ENCODE data around the gene FERMT2.

FERMT2 gene, protein sequence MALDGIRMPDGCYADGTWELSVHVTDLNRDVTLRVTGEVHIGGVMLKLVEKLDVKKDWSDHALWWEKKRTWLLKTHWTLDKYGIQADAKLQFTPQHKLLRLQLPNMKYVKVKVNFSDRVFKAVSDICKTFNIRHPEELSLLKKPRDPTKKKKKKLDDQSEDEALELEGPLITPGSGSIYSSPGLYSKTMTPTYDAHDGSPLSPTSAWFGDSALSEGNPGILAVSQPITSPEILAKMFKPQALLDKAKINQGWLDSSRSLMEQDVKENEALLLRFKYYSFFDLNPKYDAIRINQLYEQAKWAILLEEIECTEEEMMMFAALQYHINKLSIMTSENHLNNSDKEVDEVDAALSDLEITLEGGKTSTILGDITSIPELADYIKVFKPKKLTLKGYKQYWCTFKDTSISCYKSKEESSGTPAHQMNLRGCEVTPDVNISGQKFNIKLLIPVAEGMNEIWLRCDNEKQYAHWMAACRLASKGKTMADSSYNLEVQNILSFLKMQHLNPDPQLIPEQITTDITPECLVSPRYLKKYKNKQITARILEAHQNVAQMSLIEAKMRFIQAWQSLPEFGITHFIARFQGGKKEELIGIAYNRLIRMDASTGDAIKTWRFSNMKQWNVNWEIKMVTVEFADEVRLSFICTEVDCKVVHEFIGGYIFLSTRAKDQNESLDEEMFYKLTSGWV

DNA sequence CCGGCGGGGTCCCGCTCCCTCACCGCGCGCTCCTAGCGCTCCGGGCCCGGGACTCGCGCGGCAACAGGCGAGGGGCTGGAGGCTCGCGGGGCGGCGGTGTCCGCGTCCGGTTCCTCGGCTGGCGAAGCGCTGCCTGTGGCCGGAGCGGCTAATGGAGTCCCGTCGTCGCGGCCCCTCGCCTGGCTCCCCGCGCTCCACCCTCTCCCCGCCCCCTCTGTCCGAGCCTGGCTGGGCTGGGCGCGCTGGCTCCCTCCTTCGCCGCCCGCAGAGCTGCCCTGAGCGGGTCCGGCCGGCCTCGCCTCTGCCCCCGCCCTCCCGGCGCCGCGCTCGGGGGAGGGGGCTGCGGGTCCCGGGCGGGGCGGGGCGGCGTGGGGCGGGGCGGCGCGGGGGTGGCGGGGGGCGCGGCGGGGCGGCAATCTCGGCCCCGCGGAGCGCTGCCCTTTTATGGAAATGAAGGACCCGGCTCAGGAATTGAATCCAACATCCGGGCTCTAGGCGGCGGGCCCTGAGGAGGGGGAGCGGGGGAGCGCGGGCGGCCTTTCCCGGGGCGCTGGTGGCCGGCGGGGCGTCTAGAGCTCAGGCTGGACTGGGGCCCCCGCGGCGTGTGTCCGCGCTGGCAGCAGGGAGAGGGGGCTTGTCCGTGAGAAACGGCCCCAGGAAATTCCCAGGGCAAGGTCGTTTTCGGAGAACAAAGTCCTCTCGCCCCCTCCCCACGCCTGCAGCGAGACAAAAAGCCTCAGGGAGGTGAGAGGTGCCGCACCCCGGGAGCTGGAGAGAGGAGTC lies at the start of gene FERMT2:
FERMT2 (minus strand) TSS at position 153 of the 783 bp plus-strand sequence. CDS start 482 bp downstream, outside the sequence.
- DNase-seq (ENCODE audit: low read depth in 2 of 2) = peak; percentile 88 to 95
- TF ChIP-seq, protein P1, sequence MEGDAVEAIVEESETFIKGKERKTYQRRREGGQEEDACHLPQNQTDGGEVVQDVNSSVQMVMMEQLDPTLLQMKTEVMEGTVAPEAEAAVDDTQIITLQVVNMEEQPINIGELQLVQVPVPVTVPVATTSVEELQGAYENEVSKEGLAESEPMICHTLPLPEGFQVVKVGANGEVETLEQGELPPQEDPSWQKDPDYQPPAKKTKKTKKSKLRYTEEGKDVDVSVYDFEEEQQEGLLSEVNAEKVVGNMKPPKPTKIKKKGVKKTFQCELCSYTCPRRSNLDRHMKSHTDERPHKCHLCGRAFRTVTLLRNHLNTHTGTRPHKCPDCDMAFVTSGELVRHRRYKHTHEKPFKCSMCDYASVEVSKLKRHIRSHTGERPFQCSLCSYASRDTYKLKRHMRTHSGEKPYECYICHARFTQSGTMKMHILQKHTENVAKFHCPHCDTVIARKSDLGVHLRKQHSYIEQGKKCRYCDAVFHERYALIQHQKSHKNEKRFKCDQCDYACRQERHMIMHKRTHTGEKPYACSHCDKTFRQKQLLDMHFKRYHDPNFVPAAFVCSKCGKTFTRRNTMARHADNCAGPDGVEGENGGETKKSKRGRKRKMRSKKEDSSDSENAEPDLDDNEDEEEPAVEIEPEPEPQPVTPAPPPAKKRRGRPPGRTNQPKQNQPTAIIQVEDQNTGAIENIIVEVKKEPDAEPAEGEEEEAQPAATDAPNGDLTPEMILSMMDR (IDR thresholded peaks at IDR 0.05; ENCODE audit: low read depth, low read length) = no peak

DNA sequence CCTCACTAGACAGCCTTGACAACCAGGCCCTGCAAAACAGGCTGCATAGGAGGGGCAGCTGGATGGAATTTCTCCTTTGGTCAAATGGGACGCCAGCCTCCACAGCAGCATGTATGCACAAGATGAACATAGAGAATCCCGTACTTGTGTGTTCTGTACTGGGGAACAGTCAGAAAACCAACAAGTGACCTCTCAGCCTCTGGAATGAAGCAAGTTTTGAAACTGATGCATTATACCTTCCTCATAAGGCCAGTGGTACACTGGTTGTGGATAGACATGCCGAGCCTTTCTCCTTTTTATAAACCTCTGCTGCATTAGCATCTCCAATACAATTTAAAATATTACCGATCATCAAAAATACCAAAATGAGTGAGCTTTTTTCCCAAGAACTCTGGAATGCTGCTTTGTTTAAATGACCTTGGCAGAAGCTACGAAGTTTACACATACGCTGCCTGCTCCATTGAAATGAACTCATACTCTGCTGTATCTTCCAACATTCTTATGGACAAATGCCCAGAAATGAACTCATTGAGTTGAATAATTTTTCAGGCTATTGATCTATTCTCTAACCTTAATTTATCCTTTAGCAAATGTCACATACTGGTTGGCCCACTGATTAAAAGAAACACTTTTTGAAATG lies 47.6 kb upstream of the FERMT2 start:
- TF ChIP-seq, protein P1 (IDR thresholded peaks at IDR 0.05; ENCODE audit: low read depth, low read length) = no peak
- H3K4me3 ChIP-seq (replicated peaks in 1 of 2; ENCODE audit: low read depth in 2 of 2, low read length in 2 of 2) = no peak overlapping the region
- peak; percentile 91 to 92 for DNase-seq (ENCODE audit: low read depth in 2 of 2)

More for the DNA sequence above, at the start of gene FERMT2:
- H3K4me3 ChIP-seq (replicated peaks in 1 of 2; ENCODE audit: low read depth in 2 of 2, low read length in 2 of 2) = peak within 1 kb of the TSS; percentile 79 to 99

DNA sequence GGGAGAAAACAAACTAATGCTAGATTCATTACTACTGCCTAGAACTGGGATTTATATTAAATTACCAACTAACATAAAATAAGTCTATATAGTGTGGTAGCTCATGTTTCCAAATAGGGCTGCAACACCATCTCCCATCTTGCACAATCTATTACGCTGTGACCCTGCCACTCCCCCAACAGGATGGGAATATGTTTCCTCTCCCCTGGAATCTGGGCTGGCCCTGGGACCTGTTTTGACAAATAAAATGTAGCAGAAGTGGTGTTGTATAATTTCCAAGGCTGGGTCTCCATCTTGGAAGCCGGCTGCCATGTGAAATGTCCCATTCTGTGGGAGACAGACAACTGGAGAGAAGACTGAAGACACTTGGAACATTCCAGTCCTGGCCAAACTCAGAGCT lies 45.6 kb upstream of the FERMT2 start:
- no peak overlapping the region for H3K4me3 ChIP-seq (replicated peaks in 1 of 2; ENCODE audit: low read depth in 2 of 2, low read length in 2 of 2)
- TF ChIP-seq, protein P1 (IDR thresholded peaks at IDR 0.05; ENCODE audit: low read depth, low read length) = no peak
- no peak for DNase-seq (ENCODE audit: low read depth in 2 of 2)

DNA sequence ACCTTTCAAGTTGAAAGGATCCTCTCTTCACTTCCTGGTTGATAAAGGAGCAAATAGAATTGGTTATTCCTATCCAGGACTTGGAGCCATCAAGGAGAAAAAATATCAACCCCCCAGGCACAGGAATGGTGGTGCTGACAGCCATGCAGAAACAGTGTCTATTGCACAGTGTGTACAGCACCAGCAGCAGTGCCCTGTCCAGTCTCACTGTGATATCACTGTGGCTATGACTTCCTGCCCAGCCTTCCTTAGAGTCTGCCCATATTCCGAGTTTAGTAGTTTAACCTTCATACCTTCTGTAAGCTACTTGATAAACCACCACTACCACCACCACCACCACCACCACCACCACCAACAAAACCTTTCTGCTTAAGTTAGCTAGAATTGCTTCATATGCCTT lies 45.1 kb upstream of the FERMT2 start:
- H3K4me3 ChIP-seq (replicated peaks in 1 of 2; ENCODE audit: low read depth in 2 of 2, low read length in 2 of 2) = no peak overlapping the region
- no peak for DNase-seq (ENCODE audit: low read depth in 2 of 2)
- TF ChIP-seq, protein P1 (IDR thresholded peaks at IDR 0.05; ENCODE audit: low read depth, low read length) = no peak

DNA sequence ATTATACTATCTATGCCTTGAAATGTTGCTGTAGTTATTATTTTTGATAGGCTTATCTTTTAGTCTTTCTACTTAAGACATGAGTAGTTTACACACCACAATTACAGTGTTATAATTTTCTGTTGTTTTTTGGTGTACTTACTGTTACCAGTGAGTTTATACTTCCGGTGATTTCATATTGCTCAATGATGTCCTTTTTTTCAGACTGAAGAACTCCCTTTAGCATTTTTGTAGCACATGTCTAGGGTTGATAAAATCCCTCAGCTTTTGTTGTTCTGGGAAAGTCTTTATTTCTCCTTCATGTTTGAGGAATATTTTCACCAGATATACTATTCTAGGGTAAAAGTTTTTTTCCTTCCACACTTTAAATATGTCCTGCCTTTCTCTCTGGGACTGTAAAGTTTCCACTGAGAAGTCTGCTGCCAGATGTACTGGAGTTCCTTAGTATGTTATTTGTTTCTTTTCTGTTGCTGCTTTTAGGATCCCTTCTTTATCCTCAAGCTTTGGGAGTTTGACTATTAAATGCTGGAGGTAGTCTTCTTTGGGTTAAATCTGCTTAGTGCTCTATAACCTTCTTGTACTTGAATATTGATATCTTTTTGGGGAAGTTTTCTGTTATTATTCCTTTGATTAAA lies 41.5 kb upstream of the FERMT2 start:
- no peak overlapping the region for H3K4me3 ChIP-seq (replicated peaks in 1 of 2; ENCODE audit: low read depth in 2 of 2, low read length in 2 of 2)
- TF ChIP-seq, protein P1 (IDR thresholded peaks at IDR 0.05; ENCODE audit: low read depth, low read length) = no peak
- peak; percentile 60 to 62 for DNase-seq (ENCODE audit: low read depth in 2 of 2)

DNA sequence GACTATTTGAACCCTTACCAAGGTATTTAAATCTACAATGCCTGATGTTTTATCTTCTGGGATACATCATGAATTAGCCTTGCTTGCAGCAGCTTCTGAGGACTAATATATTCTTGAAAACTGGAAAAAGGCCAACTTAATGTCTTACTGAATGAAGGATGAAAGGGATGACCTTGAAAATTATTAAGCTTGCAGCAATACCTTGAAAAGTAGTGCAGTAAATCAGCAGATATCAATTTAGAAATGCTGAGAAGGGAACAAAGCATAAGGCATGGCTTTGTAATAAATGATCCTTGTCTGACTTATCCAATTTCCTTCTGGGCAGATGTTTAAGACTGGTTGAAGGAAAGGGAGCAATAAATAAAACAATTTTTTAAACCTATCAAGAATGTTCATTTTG lies 37.3 kb upstream of the FERMT2 start:
- DNase-seq (ENCODE audit: low read depth in 2 of 2) = no peak
- H3K4me3 ChIP-seq (replicated peaks in 1 of 2; ENCODE audit: low read depth in 2 of 2, low read length in 2 of 2) = no peak overlapping the region
- TF ChIP-seq, protein P1 (IDR thresholded peaks at IDR 0.05; ENCODE audit: low read depth, low read length) = no peak
